GM12878 (cell line): Measurements from ENCODE around the gene GPHB5.

Experiments used
- BMI1 ChIP-seq: fragments of 450-650 bp; IDR thresholded peaks from 2 replicates; pipeline ENCODE4 v1.6.1; 2016; ENCODE audit warnings: mild to moderate bottlenecking, moderate library complexity, borderline replicate concordance
- CHD2 ChIP-seq: IDR thresholded peaks from 2 replicates; pipeline ENCODE4 v1.6.1; 2011; ENCODE audit warnings: low read depth, low read length, improper control_type of control experiment, borderline replicate concordance
- EP300 ChIP-seq, 2 experiments: fragments of 150-350 bp in 1 of 2; IDR thresholded peaks; 2 replicates each; pipeline ENCODE4 v1.6.1; 2011 to 2012; ENCODE audit warnings: low read depth in 2 of 2, low read length in 2 of 2, borderline replicate concordance in 1 of 2, improper control_type of control experiment in 1 of 2, inconsistent platforms in 1 of 2; ENCODE audit not compliant: control insufficient read depth in 1 of 2
- KDM1A ChIP-seq: fragments of 200-600 bp; sonication (generic); IDR thresholded peaks from 2 replicates; pipeline ENCODE4 v1.6.1; 2016; ENCODE audit warnings: borderline replicate concordance
- MYC ChIP-seq: IDR thresholded peaks from 2 replicates; pipeline ENCODE4 v1.6.1; 2011; ENCODE audit warnings: mild to moderate bottlenecking, low read length, moderate library complexity, inconsistent platforms; ENCODE audit not compliant: insufficient read depth, insufficient replicate concordance, insufficient read length, severe bottlenecking
- POLR2A ChIP-seq: IDR thresholded peaks from 2 replicates; pipeline ENCODE4 v1.6.1; 2011; ENCODE audit warnings: low read depth, mild to moderate bottlenecking, low read length
- POLR2AphosphoS5 ChIP-seq: IDR thresholded peaks from 2 replicates; pipeline ENCODE4 v1.6.1; 2011; ENCODE audit warnings: mild to moderate bottlenecking, low read length, inconsistent platforms
- TCF12 ChIP-seq: IDR thresholded peaks from 2 replicates; pipeline ENCODE4 v1.6.1; 2011; ENCODE audit warnings: low read depth, mild to moderate bottlenecking, low read length
- TF ChIP-seq, protein P1 (sequence below), 3 experiments: IDR thresholded peaks in 2 of 3; conservative IDR thresholded peaks in 1 of 3; 2 replicates each; pipeline ENCODE4 v1.5.1; 2011; ENCODE audit warnings: low read depth in 3 of 3, low read length in 3 of 3, mild to moderate bottlenecking in 3 of 3, control low read depth in 2 of 3, moderate library complexity in 2 of 3, inconsistent platforms in 1 of 3, mixed read lengths in 1 of 3; ENCODE audit not compliant: control insufficient read depth in 2 of 3, insufficient read depth in 1 of 3; ENCODE audit errors: extremely low read depth in 1 of 3

DNA sequence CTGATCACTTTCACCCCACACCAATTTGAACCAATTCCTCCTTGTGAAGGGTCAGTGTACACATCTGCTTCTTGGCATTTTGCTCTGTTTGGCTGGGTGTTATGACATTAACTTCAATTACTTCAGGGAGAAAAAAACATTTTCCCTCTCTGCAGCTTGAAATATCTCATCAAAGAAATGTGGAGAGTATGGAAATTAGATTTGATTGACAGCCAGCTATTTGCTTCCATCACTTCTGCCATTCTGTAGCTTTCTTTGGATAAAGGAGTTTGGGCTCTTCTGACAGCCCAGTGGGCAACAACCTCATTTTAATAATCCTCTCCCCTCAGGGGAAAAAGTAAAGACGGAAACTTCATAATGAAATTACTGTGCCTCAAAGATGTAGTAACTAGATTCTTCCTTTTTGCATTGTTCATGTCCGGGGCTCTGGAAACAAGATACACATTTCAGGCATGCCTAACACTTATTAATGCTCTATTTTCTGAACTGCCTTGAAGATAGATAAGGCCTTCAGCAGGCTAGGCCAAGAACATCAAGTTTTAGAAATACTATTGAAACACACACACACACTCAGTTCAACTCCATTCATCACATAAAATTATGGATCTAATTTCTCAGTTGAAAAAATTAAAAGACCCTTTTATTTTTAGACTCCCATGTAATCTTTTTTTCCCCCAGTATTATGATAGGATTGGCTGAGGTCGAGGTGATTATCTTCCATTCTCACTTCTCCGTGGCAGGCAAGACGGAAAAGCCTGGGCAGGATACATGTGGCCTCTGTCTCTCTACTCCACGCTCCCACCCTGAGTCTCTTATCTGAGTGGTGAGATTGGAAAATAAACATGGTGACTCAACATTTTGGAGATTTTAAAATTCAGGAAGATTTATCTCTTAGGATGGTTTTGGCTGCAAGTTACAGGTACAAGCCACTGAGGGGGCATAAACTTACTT is 10.3 kb upstream of the GPHB5 start:
- no peak for TF ChIP-seq TCF12
- TF ChIP-seq MYC, result no peak
- TF ChIP-seq, protein P1, sequence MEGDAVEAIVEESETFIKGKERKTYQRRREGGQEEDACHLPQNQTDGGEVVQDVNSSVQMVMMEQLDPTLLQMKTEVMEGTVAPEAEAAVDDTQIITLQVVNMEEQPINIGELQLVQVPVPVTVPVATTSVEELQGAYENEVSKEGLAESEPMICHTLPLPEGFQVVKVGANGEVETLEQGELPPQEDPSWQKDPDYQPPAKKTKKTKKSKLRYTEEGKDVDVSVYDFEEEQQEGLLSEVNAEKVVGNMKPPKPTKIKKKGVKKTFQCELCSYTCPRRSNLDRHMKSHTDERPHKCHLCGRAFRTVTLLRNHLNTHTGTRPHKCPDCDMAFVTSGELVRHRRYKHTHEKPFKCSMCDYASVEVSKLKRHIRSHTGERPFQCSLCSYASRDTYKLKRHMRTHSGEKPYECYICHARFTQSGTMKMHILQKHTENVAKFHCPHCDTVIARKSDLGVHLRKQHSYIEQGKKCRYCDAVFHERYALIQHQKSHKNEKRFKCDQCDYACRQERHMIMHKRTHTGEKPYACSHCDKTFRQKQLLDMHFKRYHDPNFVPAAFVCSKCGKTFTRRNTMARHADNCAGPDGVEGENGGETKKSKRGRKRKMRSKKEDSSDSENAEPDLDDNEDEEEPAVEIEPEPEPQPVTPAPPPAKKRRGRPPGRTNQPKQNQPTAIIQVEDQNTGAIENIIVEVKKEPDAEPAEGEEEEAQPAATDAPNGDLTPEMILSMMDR (IDR thresholded peaks at IDR 0.05 in 2 of 3, conservative IDR thresholded peaks at IDR 0.05 in 1 of 3; ENCODE audit: control insufficient read depth in 2 of 3, extremely low read depth in 1 of 3, insufficient read depth in 1 of 3, low read depth in 3 of 3, low read length in 3 of 3), result no peak
- no peak for TF ChIP-seq KDM1A
- no peak for TF ChIP-seq CHD2
- TF ChIP-seq POLR2A, result no peak
- no peak for TF ChIP-seq POLR2AphosphoS5
- no peak for TF ChIP-seq EP300 (IDR thresholded peaks at IDR 0.05; ENCODE audit: borderline replicate concordance in 1 of 2, control insufficient read depth in 1 of 2, low read depth in 2 of 2, low read length in 2 of 2)
- TF ChIP-seq BMI1, result no peak
